Stomach (tissue), 9 donors: ENCODE measurements around the gene PPT2. TPM values are rescaled to one million over a fixed set of nuclear protein-coding genes. Genes with fewer than 3 reads are reported as not detected.
"Not testable (repeated sequence)": the region's sequence is repeated elsewhere in the genome, so short reads cannot be mapped to it uniquely, and the experiment has no call there.

Experiments used
- DNase-seq, 2 donors: peaks; one replicate each; pipeline versions ENCODE4 v3.0.0 to v3.0.0-alpha.2; 2013 to 2019
- H3K27ac ChIP-seq, 5 donors: fragments of 200-600 bp in 4 of 5; sonication (generic) in 4 of 5; one replicate each; pipeline ENCODE4 v1.5.1; 2013 to 2019; ENCODE audit warnings: mild to moderate bottlenecking in 1 of 5, moderate library complexity in 1 of 5
- H3K27me3 ChIP-seq, 3 donors: fragments of 200-600 bp; sonication (generic); one replicate each; pipeline ENCODE4 v1.5.1; 2017 to 2019; ENCODE audit warnings: mixed run types in 1 of 3
- H3K36me3 ChIP-seq, 4 donors: fragments of 200-600 bp; sonication (generic); 1 replicate in 3 of 4; 2 replicates in 1 of 4; pipeline ENCODE4 v1.5.1; 2016 to 2019
- H3K4me1 ChIP-seq, 4 donors: fragments of 200-600 bp; sonication (generic); one replicate each; pipeline ENCODE4 v1.5.1; 2016 to 2019
- H3K4me3 ChIP-seq, 4 donors: fragments of 200-600 bp; sonication (generic) in 3 of 4; one replicate each; pipeline ENCODE4 v1.5.1; 2016 to 2019; ENCODE audit warnings: mild to moderate bottlenecking in 1 of 4
- H3K9me3 ChIP-seq, 4 donors: fragments of 200-600 bp; sonication (generic); one replicate each; pipeline ENCODE4 v1.5.1; 2016 to 2019
- EP300 ChIP-seq: sonication (generic); formaldehyde crosslinking; IDR thresholded peaks from one replicate; pipeline ENCODE4 v1.6.1; 2017; ENCODE audit warnings: antibody characterized with exemption
- POLR2A ChIP-seq, 4 donors: fragments of 450-650 bp; IDR thresholded peaks; one replicate each; pipeline ENCODE4 v1.6.1; 2016; ENCODE audit warnings: antibody characterized with exemption in 4 of 4, control low read depth in 2 of 4, mild to moderate bottlenecking in 1 of 4, moderate library complexity in 1 of 4
- POLR2AphosphoS5 ChIP-seq, 3 donors: sonication (generic); formaldehyde crosslinking; IDR thresholded peaks; one replicate each; pipeline ENCODE4 v1.6.1; 2016; ENCODE audit warnings: antibody characterized with exemption in 3 of 3
- whole genome bisulfite sequencing, 5 donors: extraction: QIAGEN DNeasy Blood & Tissue Kit in 3 of 5; methylation state at CpG; one replicate each; pipeline versions ENCODE4 v1.1.5 to v1.1.7; 2013 to 2018; 5-methylcytosine and 5-hydroxymethylcytosine counted together
- intact Hi-C: fragments of 100-400 bp; cut with DNase I; formaldehyde crosslinking; loops from one replicate; pipeline ENCODE4 v1.15.1; 2023; ENCODE audit warnings: low total_unique reads
- polyA plus RNA-seq, 3 donors: library from polyadenylated mRNA; stranded (reverse); fragments of 200-250 nt; gene quantifications; one replicate each; pipeline ENCODE4 v1.2.3, GENCODE V29; 2013
- total RNA-seq, 5 donors: library from RNA; depleted of rRNA; stranded (reverse); fragments of >200 nt; gene quantifications; one replicate each; pipeline versions ENCODE4 v1.1.0 to v1.2.3, GENCODE V29; 2014 to 2016
- TF ChIP-seq, protein P1 (sequence below), 7 experiments: fragments of 450-650 bp in 4 of 7; fragments of 200-600 bp in 3 of 7; sonication (generic) in 3 of 7; IDR thresholded peaks; one replicate each; pipeline ENCODE4 v1.5.1; 2016 to 2019; ENCODE audit warnings: antibody characterized with exemption in 7 of 7, control low read depth in 2 of 7, mild to moderate bottlenecking in 1 of 7
- donor health status: healthy with polysubstance abuse.
- donor health status: Bipolar disorder and iron deficiency.
- donor health status: healthy.

Gene PPT2
- total and polyA plus RNA-seq, 8 donors: 5.8 to 73.0 (median 10.7) TPM

DNA sequence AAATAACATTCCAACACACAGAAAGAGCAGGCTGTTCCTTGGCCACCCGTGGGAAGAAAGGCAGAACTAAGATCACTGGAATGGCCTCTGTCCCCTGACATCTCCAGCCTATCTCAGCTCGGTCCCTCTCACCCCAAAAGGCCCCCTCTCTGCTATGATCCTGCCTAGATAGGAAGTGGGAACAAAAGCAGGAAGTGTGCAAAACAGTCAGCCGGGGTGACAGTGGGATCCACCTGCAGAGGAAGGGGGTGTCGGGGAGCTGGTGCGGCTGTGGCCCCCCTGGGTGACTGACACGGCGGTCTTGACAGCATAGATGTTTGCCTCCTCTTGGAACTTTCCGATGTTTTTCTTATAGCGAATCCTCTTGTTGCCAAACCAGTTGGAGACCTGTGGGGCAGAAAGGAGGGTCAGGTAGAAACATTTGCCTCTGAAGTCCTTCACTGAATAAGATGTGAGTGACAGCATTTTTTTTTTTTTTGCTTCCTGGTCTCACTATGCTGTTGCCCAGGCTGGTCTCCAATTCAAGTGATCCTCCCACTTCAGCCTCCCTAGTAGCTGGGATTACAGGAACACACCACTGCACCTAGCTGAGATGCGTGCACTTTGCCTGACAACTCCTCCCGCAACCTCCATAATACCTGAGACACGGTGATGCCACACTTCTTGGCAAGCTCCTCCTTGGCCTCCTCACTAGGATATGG lies 33.2 kb downstream of the PPT2 start:
- Histone ChIP-seq H3K4me3 (peak overlapping the region in 2 of 4 donors; percentile 69 to 76), H3K36me3 (peaks cover 22 to 51% (median 42%) of the 10 kb centered on the region in 4 donors), H3K4me1 (peaks cover 37 to 82% (median 68%) of the 10 kb centered on the region in 4 donors), H3K27ac (peak overlapping the region; percentile 23 to 100 (median 75)), H3K9me3 (no peaks in the 10 kb centered on the region), H3K27me3 (no peaks in the 10 kb centered on the region)
- 61 to 79% (median 65%) methylated on average over 12 of the region's 12 CpGs for WGBS, 5 donors
- peak in 1 of 2 donors; percentile 21 for DNase-seq
- TF ChIP-seq, protein P1, sequence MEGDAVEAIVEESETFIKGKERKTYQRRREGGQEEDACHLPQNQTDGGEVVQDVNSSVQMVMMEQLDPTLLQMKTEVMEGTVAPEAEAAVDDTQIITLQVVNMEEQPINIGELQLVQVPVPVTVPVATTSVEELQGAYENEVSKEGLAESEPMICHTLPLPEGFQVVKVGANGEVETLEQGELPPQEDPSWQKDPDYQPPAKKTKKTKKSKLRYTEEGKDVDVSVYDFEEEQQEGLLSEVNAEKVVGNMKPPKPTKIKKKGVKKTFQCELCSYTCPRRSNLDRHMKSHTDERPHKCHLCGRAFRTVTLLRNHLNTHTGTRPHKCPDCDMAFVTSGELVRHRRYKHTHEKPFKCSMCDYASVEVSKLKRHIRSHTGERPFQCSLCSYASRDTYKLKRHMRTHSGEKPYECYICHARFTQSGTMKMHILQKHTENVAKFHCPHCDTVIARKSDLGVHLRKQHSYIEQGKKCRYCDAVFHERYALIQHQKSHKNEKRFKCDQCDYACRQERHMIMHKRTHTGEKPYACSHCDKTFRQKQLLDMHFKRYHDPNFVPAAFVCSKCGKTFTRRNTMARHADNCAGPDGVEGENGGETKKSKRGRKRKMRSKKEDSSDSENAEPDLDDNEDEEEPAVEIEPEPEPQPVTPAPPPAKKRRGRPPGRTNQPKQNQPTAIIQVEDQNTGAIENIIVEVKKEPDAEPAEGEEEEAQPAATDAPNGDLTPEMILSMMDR (IDR thresholded peaks at IDR 0.05): no peak
- no peak for TF ChIP-seq POLR2A (IDR thresholded peaks at IDR 0.05)
- TF ChIP-seq POLR2AphosphoS5 (IDR thresholded peaks at IDR 0.05): no peak
- TF ChIP-seq EP300: no peak
- intact Hi-C loops: no loop called here

DNA sequence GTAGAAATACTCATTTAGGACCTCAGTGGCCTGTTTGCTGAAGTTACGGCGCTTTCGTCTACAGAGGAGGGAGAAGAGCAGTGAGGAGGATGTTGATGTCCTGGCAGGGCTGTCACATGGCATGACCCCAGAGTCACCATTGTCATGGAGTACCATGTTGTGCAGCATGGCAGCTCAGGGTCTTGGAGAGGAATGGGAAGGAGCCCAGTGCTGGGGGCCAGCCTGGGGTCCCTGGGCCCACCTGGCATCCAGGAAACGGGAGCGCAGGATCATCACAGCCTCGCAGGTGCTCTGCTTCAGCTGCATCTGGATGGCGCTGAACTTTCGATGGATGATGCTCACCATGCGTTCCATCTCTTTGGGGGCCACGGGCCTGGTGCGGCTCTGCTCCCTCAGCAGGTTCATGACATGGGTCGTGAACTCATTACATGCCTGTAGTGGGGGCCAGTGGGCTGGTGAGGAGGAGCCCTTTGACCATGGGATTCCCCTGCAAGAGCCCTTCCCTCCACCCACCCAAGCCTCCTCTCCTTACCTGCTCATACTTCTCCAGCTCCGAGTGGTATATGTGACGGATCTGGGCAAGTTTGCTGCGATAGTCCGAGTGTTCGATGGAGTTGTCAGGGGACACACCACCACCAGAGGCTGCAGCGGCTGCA lies 33.9 kb downstream of the PPT2 start:
- intact Hi-C loops, H3K27me3 ChIP-seq, H3K9me3 ChIP-seq: not testable (repeated sequence)
- Histone ChIP-seq H3K27ac (peak overlapping the region in 4 of 5 donors; percentile 94 to 100 (median 96)), H3K4me1 (peaks cover 41 to 82% (median 70%) of the 10 kb centered on the region in 4 donors), H3K36me3 (peaks cover 22 to 44% (median 35%) of the 10 kb centered on the region in 4 donors), H3K4me3 (peak overlapping the region; percentile 69 to 90 (median 81))
- DNase-seq: peak in 1 of 2 donors; percentile 14
- 58 to 81% (median 79%) methylated on average over 16 to 18 of the region's 18 CpGs for WGBS, 5 donors

DNA sequence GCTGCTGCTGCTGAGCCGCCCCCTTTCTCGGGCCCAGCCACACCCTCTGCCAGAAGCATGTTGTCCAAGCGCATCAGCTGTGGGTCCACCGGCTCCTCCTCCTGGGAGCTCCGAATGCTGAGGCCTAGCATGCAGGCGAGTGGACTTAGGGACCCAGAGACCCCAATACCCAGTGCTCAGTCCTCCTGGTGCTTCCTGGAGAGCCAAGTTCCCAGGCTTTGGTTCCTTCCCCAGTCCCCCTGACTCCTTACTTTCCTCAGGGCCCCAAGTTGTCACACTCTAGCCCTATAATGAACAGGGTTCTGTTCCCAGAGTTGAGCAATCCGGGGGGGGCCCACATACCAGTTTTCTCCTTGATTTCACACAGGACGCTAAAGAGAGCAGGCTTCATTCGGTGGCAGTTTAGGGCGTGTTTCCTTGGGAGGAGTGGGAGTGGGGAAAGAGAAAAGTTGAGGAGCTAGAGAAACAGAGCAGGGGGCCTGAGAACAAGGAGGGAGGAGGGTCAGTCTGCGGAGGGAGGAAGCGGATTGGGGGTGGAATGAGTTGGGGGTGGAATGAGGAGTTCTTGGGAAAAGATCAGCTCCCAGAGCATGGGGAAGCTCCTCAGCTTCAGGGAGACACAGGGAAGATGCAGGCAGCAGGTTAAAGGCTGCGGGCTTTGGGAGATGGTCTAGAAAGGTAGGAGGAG lies 34.6 kb downstream of the PPT2 start:
- H3K36me3 ChIP-seq: peaks cover 18 to 37% (median 28%) of the 10 kb centered on the region in 4 donors
- peak overlapping the region; percentile 69 to 90 (median 81) for H3K4me3 ChIP-seq
- no peaks in the 10 kb centered on the region for H3K27me3 ChIP-seq
- 9 to 21% (median 18%) methylated on average over 10 to 13 of the region's 13 CpGs for WGBS, 5 donors
- TF ChIP-seq EP300 (no peak), POLR2A (IDR thresholded peaks at IDR 0.05) (no peak), POLR2AphosphoS5 (IDR thresholded peaks at IDR 0.05) (no peak)
- TF ChIP-seq, protein P1 (IDR thresholded peaks at IDR 0.05): no peak
- no peaks in the 10 kb centered on the region for H3K9me3 ChIP-seq
- H3K4me1 ChIP-seq: peaks cover 41 to 87% (median 74%) of the 10 kb centered on the region in 4 donors
- peak in 1 of 2 donors; percentile 57 for DNase-seq
- peak overlapping the region; percentile 94 to 100 (median 97) for H3K27ac ChIP-seq
- intact Hi-C loops: no loop called here

DNA sequence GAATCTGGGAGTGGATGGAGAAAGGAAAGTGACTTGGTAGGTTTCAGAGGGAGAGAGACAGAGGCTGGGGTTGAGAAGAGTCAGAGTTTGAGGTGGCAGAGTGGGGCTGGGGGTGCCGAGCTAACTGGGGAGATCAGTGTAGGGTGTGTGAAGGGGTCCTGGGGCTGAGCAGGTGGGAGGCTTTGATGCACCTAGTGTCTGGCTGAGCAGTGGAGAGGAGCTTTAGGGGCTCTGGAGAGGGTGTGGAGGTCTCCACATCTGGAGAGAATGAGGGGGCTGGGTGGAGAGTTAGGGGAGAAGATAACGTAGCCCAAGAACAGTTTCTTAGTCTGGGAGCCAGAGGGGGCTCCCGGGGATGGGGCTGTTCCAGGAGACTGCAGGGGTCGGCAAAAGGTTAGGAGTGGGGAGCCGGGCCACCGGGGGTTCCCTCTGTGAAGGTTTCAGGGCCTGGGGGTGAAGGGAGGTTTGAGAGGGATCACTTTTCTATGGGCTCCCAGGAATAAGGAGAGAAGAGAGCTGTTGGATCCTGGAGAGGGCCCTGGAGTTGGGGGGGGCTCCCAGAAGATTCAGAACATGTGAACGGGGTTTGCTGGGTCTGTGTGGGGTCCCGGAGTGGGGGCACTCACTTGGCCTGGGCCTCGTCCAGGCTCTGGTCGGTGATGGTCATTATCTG lies 35.3 kb downstream of the PPT2 start:
- H3K27ac ChIP-seq: peak overlapping the region; percentile 94 to 100 (median 97)
- no peaks in the 10 kb centered on the region for H3K27me3 ChIP-seq
- peak in 1 of 2 donors; percentile 49 for DNase-seq
- TF ChIP-seq, protein P1 (IDR thresholded peaks at IDR 0.05): no peak
- TF ChIP-seq POLR2A (IDR thresholded peaks at IDR 0.05) (no peak), POLR2AphosphoS5 (IDR thresholded peaks at IDR 0.05) (no peak), EP300 (no peak)
- intact Hi-C loops: no loop called here
- 0 to 3% (median 2%) methylated on average over 10 of the region's 10 CpGs for WGBS, 5 donors
- H3K4me3 ChIP-seq: peak overlapping the region; percentile 69 to 90 (median 81)
- no peaks in the 10 kb centered on the region for H3K9me3 ChIP-seq
- H3K4me1 ChIP-seq: peaks cover 41 to 90% (median 74%) of the 10 kb centered on the region in 4 donors
- H3K36me3 ChIP-seq: peaks cover 18 to 30% (median 24%) of the 10 kb centered on the region in 4 donors
